Measurements from ENCODE around the gene BIN1. TPM values are rescaled to one million over a fixed set of nuclear protein-coding genes. Genes with fewer than 3 reads are reported as not detected.

BIN1 gene
- total RNA-seq, 4 donors from 2014 or later = 49.2 to 68.3 (median 64.2) TPM

DNA sequence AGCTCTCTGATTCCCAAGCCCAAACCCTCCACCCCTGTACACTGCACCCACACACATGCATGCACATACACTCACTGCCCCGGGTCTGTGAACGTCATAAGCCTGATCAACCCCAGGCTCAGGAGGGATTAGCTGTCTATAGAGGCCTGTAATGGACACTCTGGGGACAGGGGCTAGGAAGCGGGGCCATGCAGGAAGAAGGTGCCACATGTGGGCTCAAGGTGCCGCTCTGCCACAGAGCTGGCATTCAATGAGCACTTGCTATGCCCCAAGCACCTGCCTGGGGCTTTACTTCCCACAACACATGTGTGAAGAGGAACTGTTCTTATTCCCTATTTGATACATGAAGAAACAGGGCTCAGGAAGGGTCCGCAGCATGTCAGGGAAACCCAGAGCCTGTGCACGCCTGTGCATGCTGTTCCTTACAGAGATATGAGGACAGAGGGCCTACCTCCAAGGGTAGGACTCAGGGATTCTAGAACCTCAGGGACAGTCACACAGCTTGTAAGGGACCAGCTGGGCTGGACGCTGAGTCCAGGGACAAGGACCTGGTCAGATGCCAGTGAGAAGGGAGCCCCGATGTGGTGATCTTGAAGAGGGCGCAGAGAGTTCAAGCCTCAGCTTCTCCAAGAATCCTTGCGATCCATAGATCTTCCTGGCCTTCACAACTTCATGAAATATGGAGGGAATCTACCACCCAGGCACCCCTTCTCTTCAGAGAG, 5.0 kb downstream of the BIN1 start:
- intact Hi-C loops (cut with DNase I) = no loop called here
- no peak for DNase-seq
- H3K4me1 ChIP-seq = peaks cover 3 to 20% of the 10 kb centered on the region in 2 donors
- no peaks in the 10 kb centered on the region for H3K27me3 ChIP-seq
- WGBS, 2 donors = 72 to 86% methylated on average over 8 to 9 of the region's 10 CpGs
- H3K27ac ChIP-seq = no peak overlapping the region
- H3K4me3 ChIP-seq (replicated peaks in 1 of 3) = no peak overlapping the region
- no peaks in the 10 kb centered on the region for H3K9me3 ChIP-seq
- H3K36me3 ChIP-seq = no peaks in the 10 kb centered on the region
- no peak for TF ChIP-seq POLR2A (IDR thresholded peaks at IDR 0.05)
- TF ChIP-seq, protein P1, sequence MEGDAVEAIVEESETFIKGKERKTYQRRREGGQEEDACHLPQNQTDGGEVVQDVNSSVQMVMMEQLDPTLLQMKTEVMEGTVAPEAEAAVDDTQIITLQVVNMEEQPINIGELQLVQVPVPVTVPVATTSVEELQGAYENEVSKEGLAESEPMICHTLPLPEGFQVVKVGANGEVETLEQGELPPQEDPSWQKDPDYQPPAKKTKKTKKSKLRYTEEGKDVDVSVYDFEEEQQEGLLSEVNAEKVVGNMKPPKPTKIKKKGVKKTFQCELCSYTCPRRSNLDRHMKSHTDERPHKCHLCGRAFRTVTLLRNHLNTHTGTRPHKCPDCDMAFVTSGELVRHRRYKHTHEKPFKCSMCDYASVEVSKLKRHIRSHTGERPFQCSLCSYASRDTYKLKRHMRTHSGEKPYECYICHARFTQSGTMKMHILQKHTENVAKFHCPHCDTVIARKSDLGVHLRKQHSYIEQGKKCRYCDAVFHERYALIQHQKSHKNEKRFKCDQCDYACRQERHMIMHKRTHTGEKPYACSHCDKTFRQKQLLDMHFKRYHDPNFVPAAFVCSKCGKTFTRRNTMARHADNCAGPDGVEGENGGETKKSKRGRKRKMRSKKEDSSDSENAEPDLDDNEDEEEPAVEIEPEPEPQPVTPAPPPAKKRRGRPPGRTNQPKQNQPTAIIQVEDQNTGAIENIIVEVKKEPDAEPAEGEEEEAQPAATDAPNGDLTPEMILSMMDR (IDR thresholded peaks at IDR 0.05) = no peak

- no peak overlapping the region for H3K27ac ChIP-seq
- no peaks in the 10 kb centered on the region for H3K9me3 ChIP-seq
- intact Hi-C loops (cut with DNase I) = no loop called here
- no peak for TF ChIP-seq POLR2A (IDR thresholded peaks at IDR 0.05)
- TF ChIP-seq, protein P1 (IDR thresholded peaks at IDR 0.05) = no peak
- no peaks in the 10 kb centered on the region for H3K36me3 ChIP-seq
- no peak overlapping the region for H3K4me3 ChIP-seq (replicated peaks in 1 of 3)
- no peak for DNase-seq
- WGBS, 2 donors = 90 to 93% methylated on average over 5 to 6 of the region's 6 CpGs
- peaks cover 7 to 28% of the 10 kb centered on the region in 2 donors for H3K4me1 ChIP-seq
- H3K27me3 ChIP-seq = no peaks in the 10 kb centered on the region
These were observed 5.8 kb downstream of the BIN1 start for GRCh38 chr2:127101048-127101611.

- H3K27me3 ChIP-seq = no peaks in the 10 kb centered on the region
- H3K36me3 ChIP-seq = no peaks in the 10 kb centered on the region
- no peak overlapping the region for H3K4me3 ChIP-seq (replicated peaks in 1 of 3)
- no peak for DNase-seq
- no peak overlapping the region for H3K27ac ChIP-seq
- WGBS, 2 donors = 74 to 81% methylated on average over 12 to 15 of the region's 15 CpGs
- no peaks in the 10 kb centered on the region for H3K9me3 ChIP-seq
- peaks cover 13 to 32% of the 10 kb centered on the region in 2 donors for H3K4me1 ChIP-seq
- no peak for TF ChIP-seq POLR2A (IDR thresholded peaks at IDR 0.05)
- TF ChIP-seq, protein P1 (IDR thresholded peaks at IDR 0.05) = no peak
- intact Hi-C loops (cut with DNase I) = no loop called here
These were observed 6.5 kb downstream of the BIN1 start for GRCh38 chr2:127100251-127101047.

DNA sequence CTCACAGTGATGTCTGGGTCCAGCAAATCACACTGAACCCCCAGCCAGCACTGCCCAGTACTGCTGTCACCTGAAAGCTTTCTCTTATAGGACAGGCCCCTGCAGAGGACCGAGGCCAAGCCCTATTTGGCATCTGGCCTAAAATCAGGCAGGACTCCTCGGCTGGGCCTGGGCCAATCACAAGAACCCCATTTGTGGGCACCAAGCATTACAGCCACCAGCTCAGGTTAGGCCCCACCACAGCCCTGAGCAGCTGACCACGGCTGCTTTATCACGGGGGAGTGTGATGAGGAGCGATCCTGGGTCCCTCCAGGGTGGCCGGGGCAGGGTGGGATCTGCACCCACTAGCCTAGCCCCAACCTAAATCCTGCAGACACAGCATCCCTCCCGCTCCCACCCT, 8.2 kb downstream of the BIN1 start:
- 75 to 79% methylated on average over 5 to 6 of the region's 7 CpGs for WGBS, 2 donors
- Histone ChIP-seq H3K27me3 (no peaks in the 10 kb centered on the region), H3K4me3 (replicated peaks in 1 of 3) (no peak overlapping the region), H3K4me1 (peaks cover 25 to 40% of the 10 kb centered on the region in 2 donors), H3K9me3 (no peaks in the 10 kb centered on the region), H3K27ac (no peak overlapping the region), H3K36me3 (no peaks in the 10 kb centered on the region)
- DNase-seq = peak in 1 of 2 donors; percentile 31
- TF ChIP-seq, protein P1 (IDR thresholded peaks at IDR 0.05) = no peak
- no peak for TF ChIP-seq POLR2A (IDR thresholded peaks at IDR 0.05)
- intact Hi-C loops (cut with DNase I) = no loop called here

All from thyroid gland (tissue), 4 donors.